Epithelial cell of prostate (primary cell): ENCODE data around the gene CES5A.
"Not testable (repeated sequence)": the region's sequence is repeated elsewhere in the genome, so short reads cannot be mapped to it uniquely, and the experiment has no call there.

Source experiments
- DNase-seq: peaks from one replicate; pipeline ENCODE4 v3.0.0-alpha.2; 2011; ENCODE audit warnings: low read depth, low spot score
- H3K27ac ChIP-seq: fragments of 450-650 bp; 2 replicates; pipeline ENCODE4 v1.5.1; 2017; ENCODE audit warnings: mild to moderate bottlenecking

The CES5A gene

DNA sequence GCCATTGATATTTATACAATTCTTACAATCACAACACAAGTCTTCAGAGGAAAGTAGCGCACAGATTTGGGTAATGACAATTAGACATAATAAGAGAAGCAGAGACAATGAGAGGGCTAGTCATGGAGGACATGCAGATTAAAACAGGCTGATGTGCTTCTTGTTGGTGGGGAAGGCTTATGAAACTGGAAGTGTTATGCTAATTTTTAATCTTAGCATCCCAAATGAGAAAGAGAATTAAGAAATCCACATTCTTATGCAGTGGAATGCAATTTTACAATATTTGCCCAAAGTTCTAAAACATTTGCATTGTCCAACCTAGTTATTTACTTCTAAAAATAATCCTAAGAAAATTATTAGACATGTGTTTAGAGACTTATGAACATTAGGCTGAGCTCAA lies 66.9 kb downstream of the CES5A start:
- not testable (repeated sequence) for DNase-seq, H3K27ac ChIP-seq

- not testable (repeated sequence) for DNase-seq
Observed at GRCh38 chr16:55805104-55805503, 70.1 kb downstream of the CES5A start.

DNA sequence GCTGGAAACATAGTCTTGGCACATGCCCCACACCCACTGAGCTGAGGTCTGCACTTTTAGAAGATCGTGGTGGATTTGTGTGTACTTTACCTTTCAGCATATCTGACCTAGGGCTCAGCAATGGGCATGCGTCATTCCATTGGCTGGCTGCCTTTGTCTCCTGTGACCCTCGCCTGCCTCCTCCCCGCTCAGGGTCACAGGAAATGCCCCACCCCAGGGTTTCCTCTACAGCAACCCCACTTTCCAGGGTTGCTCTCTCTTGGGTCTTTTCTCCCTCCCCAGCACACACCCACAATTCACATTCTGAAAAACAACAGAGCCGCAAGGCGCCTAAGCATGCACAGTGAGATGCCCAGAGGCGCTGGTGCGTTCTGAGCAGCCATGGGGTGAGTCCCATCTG lies 71.5 kb downstream of the CES5A start:
- not testable (repeated sequence) for DNase-seq, H3K27ac ChIP-seq

More at GRCh38 chr16:55805104-55805503, 70.1 kb downstream of the CES5A start:
- not testable (repeated sequence) for H3K27ac ChIP-seq
